ENCODE measurements around the gene SEPTIN14. TPM values are rescaled to one million over a fixed set of nuclear protein-coding genes. Genes with fewer than 3 reads are reported as not detected.
"Not testable (repeated sequence)": the region's sequence is repeated elsewhere in the genome, so short reads cannot be mapped to it uniquely, and the experiment has no call there.

SEPTIN14 gene
- total and polyA plus RNA-seq, 2 of the 4 experiments (the other 2 are of a cell fraction) = not detected

- H4K8ac ChIP-seq (ENCODE audit: low read depth in 2 of 2, low read length in 2 of 2) = no peak overlapping the region
- no peak overlapping the region for H2BK120ac ChIP-seq (ENCODE audit: low read depth, low read length)
- H3K4me3 ChIP-seq (ENCODE audit: insufficient read depth, low read depth, low read length) = no peak overlapping the region
- H4K5ac ChIP-seq (ENCODE audit: low read depth, low read length) = no peak overlapping the region
- TF ChIP-seq NFE2L2 (IDR thresholded peaks at IDR 0.05; ENCODE audit: low read depth, low read length) = no peak
- no peak for TF ChIP-seq SMC3 (IDR thresholded peaks at IDR 0.05; ENCODE audit: low read depth, low read length)
- no peak for TF ChIP-seq RAD21 (IDR thresholded peaks at IDR 0.05; ENCODE audit: low read length)
- no peak for TF ChIP-seq POLR2A (IDR thresholded peaks at IDR 0.05; ENCODE audit: low read depth, low read length)
- no peak for TF ChIP-seq ELK1 (IDR thresholded peaks at IDR 0.05; ENCODE audit: borderline replicate concordance, low read depth, low read length)
- TF ChIP-seq CHD1 (IDR thresholded peaks at IDR 0.05; ENCODE audit: low read depth, low read length) = no peak
- no peak for TF ChIP-seq MAZ (IDR thresholded peaks at IDR 0.05; ENCODE audit: borderline replicate concordance, low read depth, low read length)
- no peak for TF ChIP-seq BHLHE40 (IDR thresholded peaks at IDR 0.05; ENCODE audit: low read depth, low read length)
- DNase-seq (no peak), ATAC-seq (ENCODE audit: low read depth) (no peak)
- no peak overlapping the region for H2AFZ ChIP-seq (replicated peaks; ENCODE audit: low read length, poor library complexity)
- no peak overlapping the region for H2BK20ac ChIP-seq (ENCODE audit: low read depth, low read length)
- intact Hi-C loops (cut with micrococcal nuclease) (no loop called here), dilution Hi-C loops (cut with HindIII; ENCODE audit: low sequenced_read_pairs, unreplicated experiment) (no loop called here), in situ Hi-C loops (cut with MboI; ENCODE audit: low sequenced_read_pairs) (no loop called here)
- no peaks in the 10 kb centered on the region for H3K79me1 ChIP-seq (ENCODE audit: low read depth in 1 of 2, low read length in 2 of 2)
- H2BK15ac ChIP-seq (ENCODE audit: low read depth, low read length) = no peak overlapping the region
- ChIA-PET POLR2A (ENCODE audit: unreplicated experiment) (no interaction called here), CTCF (no interaction called here)
- H3K14ac ChIP-seq (replicated peaks; ENCODE audit: low read depth, low read length) = no peak overlapping the region
- no peak overlapping the region for H3K9ac ChIP-seq (ENCODE audit: low read depth, low read length)
- 60% methylated on average over 1 of the region's 7 CpGs; no CpG with 5 or more reads in 1 of the 2 experiments for WGBS, 2 experiments (ENCODE audit: extremely low coverage in 2 of 2, insufficient read length in 1 of 2)
- H3K27ac ChIP-seq (ENCODE audit: insufficient read depth, low read length) = no peak overlapping the region
- no peak overlapping the region for H3K18ac ChIP-seq (ENCODE audit: low read depth, low read length)
- H3K9me3 ChIP-seq (ENCODE audit: control insufficient read depth, insufficient read depth, low read length) = peaks cover 2% of the 10 kb centered on the region; the same call in 1 of the 2 replicates
- H3K23ac ChIP-seq (ENCODE audit: low read depth, low read length) = no peak overlapping the region
- H3K9me1 ChIP-seq (ENCODE audit: insufficient read depth, low read length) = no peaks in the 10 kb centered on the region
- H4K20me1 ChIP-seq (ENCODE audit: insufficient read depth, low read length) = no peaks in the 10 kb centered on the region
- no peak overlapping the region for H2AK5ac ChIP-seq (ENCODE audit: low read depth, low read length)
- H3K56ac ChIP-seq (ENCODE audit: extremely low read depth, insufficient read depth, low read length) = no peak overlapping the region
- no peak overlapping the region for H3K4ac ChIP-seq (ENCODE audit: low read depth, low read length)
- H3K4me1 ChIP-seq (ENCODE audit: control insufficient read depth, insufficient read depth, low read length) = no peaks in the 10 kb centered on the region
- H4K91ac ChIP-seq (ENCODE audit: insufficient read depth, low read depth, low read length) = no peak overlapping the region
- H3K27me3 ChIP-seq (ENCODE audit: control insufficient read depth, insufficient read depth, low read length) = no peaks in the 10 kb centered on the region
- no peak overlapping the region for H2AK9ac ChIP-seq (replicated peaks; ENCODE audit: low read depth, low read length, poor library complexity)
- BruUV-seq (replicated peaks) = no TSS peak
- no peaks in the 10 kb centered on the region for H3K36me3 ChIP-seq (ENCODE audit: control insufficient read depth, insufficient read depth, low read length)
- H2BK5ac ChIP-seq (ENCODE audit: low read depth, low read length, poor library complexity, severe bottlenecking) = no peak overlapping the region
- H3K4me2 ChIP-seq (ENCODE audit: low read depth, low read length) = no peak overlapping the region
These were observed 75.7 kb downstream of the SEPTIN14 start for GRCh38 chr7:55786901-55787300.

DNA sequence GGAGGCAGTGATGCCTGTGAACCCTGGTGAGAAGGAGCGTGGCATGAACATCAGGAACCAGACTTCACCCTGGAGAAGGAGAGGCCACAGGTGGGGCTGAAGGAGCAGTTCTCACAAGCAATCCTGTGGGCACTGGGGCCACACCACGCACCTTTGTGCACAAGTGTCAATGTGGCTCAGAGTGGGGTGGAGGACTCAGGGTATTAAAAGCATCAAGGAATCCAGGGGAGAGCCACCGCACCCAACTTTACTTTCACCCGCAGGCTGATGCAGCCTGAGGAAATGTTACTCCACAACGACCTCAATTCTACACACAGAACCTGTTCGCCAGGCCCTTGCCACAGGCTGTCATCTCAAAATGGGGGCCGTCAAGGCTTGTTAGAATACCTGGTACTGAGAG is 77.1 kb downstream of the SEPTIN14 start:
- H4K20me1 ChIP-seq (ENCODE audit: insufficient read depth, low read length); H3K79me1 ChIP-seq (ENCODE audit: low read depth in 1 of 2, low read length in 2 of 2); H3K4ac ChIP-seq (ENCODE audit: low read depth, low read length); H3K56ac ChIP-seq (ENCODE audit: extremely low read depth, insufficient read depth, low read length); H3K27ac ChIP-seq (ENCODE audit: insufficient read depth, low read length); H3K9me3 ChIP-seq (ENCODE audit: control insufficient read depth, insufficient read depth, low read length); H4K8ac ChIP-seq (ENCODE audit: low read depth in 2 of 2, low read length in 2 of 2); H2AK9ac ChIP-seq (replicated peaks; ENCODE audit: low read depth, low read length, poor library complexity); H2BK5ac ChIP-seq (ENCODE audit: low read depth, low read length, poor library complexity, severe bottlenecking); POLR2A ChIA-PET (ENCODE audit: unreplicated experiment); in situ Hi-C loops (cut with MboI; ENCODE audit: low sequenced_read_pairs); H3K23ac ChIP-seq (ENCODE audit: low read depth, low read length); H2BK120ac ChIP-seq (ENCODE audit: low read depth, low read length); H3K4me1 ChIP-seq (ENCODE audit: control insufficient read depth, insufficient read depth, low read length); H2BK20ac ChIP-seq (ENCODE audit: low read depth, low read length); CTCF ChIA-PET; H3K36me3 ChIP-seq (ENCODE audit: control insufficient read depth, insufficient read depth, low read length); intact Hi-C loops (cut with micrococcal nuclease); H3K18ac ChIP-seq (ENCODE audit: low read depth, low read length); ATAC-seq (ENCODE audit: low read depth); H4K5ac ChIP-seq (ENCODE audit: low read depth, low read length); H2BK15ac ChIP-seq (ENCODE audit: low read depth, low read length); H2AFZ ChIP-seq (replicated peaks; ENCODE audit: low read length, poor library complexity); H3K9ac ChIP-seq (ENCODE audit: low read depth, low read length); H3K9me1 ChIP-seq (ENCODE audit: insufficient read depth, low read length); H2AK5ac ChIP-seq (ENCODE audit: low read depth, low read length); H3K14ac ChIP-seq (replicated peaks; ENCODE audit: low read depth, low read length); H3K27me3 ChIP-seq (ENCODE audit: control insufficient read depth, insufficient read depth, low read length); dilution Hi-C loops (cut with HindIII; ENCODE audit: low sequenced_read_pairs, unreplicated experiment); BruUV-seq (replicated peaks); H4K91ac ChIP-seq (ENCODE audit: insufficient read depth, low read depth, low read length); H3K4me2 ChIP-seq (ENCODE audit: low read depth, low read length); H3K4me3 ChIP-seq (ENCODE audit: insufficient read depth, low read depth, low read length); DNase-seq: not testable (repeated sequence)
- no CpG with 5 or more reads among the region's 7 CpGs for WGBS, 2 experiments (ENCODE audit: extremely low coverage in 2 of 2, insufficient read length in 1 of 2)
